NCI-H748 (cell line): ENCODE results near the gene SGCA.

Experiments
- DNase-seq: peaks from one replicate; lab custom pipeline; 2025; ENCODE audit not compliant: unreplicated experiment; lab: John Stamatoyannopoulos, UW

The SGCA gene

GRCh38 chr17:50207315-50207714 is 41.5 kb downstream of the SGCA start:
- no peak for DNase-seq

- no peak for DNase-seq
Measured at GRCh38 chr17:50207792-50208567, 42.2 kb downstream of the SGCA start.

GRCh38 chr17:50208611-50209061 is 42.8 kb downstream of the SGCA start:
- no peak for DNase-seq

- DNase-seq, result no peak
Measured at GRCh38 chr17:50209133-50209471, 43.3 kb downstream of the SGCA start.

- no peak for DNase-seq
Measured at GRCh38 chr17:50209472-50210239, 43.9 kb downstream of the SGCA start.

DNA sequence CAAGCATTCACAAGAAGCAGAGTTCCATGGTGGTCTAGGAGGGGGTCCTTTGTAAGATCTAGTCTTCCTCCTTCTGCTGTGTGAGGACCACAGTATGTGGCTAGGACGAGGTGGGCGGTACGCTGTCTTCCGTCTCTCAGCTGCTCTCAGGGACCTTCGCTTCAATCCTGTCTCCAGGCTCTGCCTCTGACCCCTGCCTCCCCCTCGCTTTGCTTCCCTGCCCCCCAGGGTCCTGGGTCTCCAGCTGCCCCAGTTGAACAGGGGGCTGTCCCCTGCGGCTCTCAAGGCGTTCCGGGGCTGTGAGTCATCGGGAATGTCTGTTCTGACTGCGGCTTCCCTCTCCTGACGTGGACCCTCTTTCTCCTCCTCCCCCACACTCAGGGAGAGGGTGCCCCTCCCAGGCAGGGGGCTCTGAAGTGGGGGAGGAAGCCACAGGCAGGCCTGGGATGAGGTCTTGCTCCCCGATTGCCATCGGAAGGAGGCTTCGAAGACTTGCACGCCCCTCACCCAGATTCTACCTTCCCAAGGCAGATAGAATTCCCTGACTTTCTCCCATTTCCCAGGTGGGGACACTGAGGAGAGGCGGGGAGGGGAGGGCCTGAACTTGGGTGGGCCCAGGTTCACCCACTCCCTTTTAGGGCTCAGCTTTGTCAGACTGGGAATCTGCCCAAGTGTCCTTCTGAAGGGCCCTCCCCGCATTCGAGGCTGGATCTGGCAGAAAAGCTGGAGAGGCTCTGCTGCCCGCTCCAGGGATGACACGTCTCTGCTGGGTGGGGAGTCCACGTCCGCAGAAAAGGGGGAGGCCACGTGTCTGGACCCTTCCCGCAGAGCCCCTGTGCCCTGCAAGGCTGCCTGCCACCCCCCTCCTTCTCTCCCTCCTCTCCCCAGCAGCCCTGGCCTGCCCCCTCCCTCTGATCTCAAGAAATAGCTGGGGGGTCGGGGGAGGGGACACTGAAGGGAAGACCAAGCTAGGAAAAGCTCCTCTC is 44.7 kb downstream of the SGCA start:
- DNase-seq, result no peak

- DNase-seq, result no peak
Measured at GRCh38 chr17:50211249-50212120, 45.7 kb downstream of the SGCA start.

- no peak for DNase-seq
Measured at GRCh38 chr17:50212121-50212843, 46.5 kb downstream of the SGCA start.

DNA sequence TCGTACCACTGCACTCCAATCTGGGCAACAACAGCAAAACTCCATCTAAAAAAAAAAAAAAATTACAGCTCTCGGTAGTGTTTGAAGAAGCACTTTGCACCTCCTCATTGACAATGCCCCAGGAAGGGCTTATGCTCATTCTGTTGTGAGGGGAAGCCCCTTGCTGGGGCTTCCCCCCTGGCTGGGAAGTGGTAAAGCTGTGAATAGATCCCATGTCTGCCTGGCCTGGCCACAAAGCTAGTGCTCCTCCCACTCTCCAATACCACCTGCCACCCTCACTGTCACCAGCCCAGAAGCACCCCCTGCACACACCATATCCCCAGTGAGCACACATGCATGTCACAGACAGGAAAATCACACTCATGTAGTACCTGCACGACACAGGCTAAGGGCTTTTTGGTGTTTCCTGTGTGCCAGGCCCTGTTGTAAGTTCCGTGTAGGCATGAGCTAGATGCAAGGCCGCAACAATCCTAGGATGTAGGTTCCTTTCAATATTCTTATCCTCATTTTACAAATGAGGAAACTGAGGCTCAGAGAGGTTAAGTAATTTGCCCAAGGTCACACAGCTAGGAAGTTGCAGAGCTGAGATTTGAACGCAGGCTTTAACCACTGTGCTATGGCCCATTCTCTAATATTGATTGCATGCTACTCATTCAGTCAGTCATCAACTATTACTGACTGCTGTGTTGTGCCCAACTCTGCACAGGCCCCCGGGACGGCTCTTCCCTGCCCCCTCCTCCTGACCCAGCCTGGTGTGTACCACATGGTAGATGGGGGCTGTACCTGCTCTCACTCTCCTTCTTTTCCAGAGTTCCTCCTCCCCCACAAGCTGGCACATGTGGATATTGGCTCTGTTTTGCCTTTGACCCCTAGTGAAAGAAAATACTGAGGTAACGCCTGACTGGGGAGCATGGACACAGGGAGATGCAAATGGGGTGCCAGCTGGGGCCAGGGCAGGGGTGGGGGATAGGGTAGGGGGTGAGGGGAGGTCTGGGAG is 47.5 kb downstream of the SGCA start:
- DNase-seq, result no peak

GRCh38 chr17:50214976-50215760 is 49.4 kb downstream of the SGCA start:
- no peak for DNase-seq

- no peak for DNase-seq
Measured at GRCh38 chr17:50217591-50217990, 51.8 kb downstream of the SGCA start.

DNA sequence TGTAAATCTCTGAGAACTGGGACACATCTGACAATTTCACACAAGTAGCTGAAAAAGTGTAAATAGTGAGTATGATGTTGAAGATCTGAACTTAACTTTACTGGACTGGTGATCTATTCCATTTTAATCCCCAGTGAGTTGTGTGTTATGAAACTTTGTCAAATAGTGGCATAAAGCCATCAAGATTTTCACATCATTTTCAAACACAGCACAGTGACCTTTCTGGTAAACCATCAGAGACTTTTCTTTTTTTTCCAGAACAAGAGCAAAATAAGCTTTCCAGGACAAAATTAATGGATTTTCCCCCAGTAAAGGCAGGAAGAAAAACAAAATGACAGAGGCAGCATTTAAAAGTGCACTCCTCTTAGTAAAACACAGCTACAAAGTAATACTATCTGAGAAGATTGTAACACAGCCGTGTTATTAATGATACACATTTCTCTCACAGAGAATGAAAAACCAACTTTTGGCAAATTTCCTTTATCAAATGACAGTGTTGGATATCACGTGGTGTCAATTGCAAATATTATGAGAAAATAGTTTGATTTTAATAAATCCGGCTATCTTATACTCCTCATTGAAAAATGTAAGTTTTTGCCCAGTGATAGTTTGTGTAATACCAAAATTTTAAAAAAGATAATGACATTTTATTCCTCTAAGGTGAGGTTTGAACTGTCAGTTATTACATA is 52.4 kb downstream of the SGCA start:
- no peak for DNase-seq

GRCh38 chr17:50218771-50219315 is 53.0 kb downstream of the SGCA start:
- DNase-seq, result no peak

- no peak for DNase-seq
Measured at GRCh38 chr17:50219342-50219741, 53.5 kb downstream of the SGCA start.

DNA sequence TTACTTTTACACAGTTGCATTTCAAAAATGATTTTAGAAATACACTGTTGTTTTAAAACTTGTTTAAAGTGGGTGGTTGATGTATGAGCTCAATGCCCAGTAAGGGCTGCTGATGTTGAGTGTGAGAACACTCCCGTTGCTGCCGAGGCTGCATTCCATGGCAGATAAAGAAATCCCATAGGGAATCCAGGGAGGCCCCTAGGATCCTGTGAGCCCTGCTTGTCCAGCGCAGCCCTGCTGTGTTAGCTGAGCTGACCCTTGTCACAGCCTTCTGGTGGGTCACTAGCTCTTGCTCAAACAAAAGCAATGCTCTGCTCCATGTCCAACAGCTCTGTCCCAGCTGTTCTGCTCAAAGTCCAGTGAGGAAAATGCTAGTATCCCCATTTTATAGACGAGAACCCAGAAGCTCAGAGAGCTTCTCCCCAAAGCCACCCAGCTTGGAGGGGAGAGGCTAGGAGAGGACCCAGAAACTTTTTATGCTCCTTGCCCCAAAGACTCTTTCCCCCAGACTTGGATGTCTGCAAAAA is 54.2 kb downstream of the SGCA start:
- DNase-seq, result no peak

- no peak for DNase-seq
Measured at GRCh38 chr17:50220811-50221210, 55.0 kb downstream of the SGCA start.
